GM15510 (cell line): ENCODE measurements around the gene COL5A1.

Experiments
- POLR2A ChIP-seq: IDR thresholded peaks from 3 replicates; pipeline ENCODE4 v1.6.1; 2011; ENCODE audit warnings: borderline replicate concordance; ENCODE audit not compliant: insufficient read length; ENCODE audit errors: extremely low read depth

COL5A1 gene

DNA sequence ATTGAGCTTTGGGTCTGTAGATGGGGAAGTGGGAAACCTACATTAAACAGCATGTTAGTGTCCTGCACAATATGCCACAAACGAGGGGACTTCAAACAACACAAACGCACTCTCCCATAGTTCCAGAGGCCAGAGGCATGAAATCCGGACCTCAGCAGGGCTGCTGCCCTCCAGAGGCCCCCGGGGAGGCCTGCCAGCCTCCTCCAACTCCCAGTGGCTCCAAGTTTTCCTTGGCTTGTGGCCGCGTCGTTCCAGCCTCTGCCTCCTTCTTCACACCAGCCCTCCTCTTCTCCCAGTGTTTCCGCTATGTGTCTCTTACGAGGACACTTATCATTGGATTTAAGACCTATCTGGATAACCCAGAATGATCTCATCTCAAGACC lies 13.3 kb upstream of the COL5A1 start:
- no peak for TF ChIP-seq POLR2A

DNA sequence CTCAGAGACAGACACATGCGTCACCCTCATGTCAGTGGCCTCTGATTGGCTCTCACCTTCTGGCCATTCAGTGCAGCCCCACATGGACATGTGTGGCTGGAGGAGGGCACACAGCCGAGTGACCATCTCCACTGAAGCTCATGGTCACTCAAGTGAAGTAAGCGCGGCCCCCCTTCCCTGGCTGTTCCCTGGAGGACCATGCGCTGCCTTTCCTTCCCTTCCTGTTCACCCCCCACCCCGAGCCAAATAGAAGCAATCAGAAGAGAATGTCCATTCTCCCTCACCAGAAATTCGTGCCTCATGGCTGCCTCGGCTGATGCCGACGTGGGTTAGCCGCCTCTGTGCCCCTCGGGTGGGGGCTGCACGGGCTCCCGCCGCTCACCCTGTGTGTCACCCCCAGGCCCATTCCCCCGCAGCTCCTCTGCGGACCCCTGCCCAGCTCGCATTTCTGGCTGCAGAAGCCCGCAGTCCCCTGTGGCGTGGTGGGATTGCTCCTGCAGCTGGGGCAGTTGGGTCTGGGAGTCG lies 12.5 kb upstream of the COL5A1 start:
- TF ChIP-seq POLR2A = no peak

DNA sequence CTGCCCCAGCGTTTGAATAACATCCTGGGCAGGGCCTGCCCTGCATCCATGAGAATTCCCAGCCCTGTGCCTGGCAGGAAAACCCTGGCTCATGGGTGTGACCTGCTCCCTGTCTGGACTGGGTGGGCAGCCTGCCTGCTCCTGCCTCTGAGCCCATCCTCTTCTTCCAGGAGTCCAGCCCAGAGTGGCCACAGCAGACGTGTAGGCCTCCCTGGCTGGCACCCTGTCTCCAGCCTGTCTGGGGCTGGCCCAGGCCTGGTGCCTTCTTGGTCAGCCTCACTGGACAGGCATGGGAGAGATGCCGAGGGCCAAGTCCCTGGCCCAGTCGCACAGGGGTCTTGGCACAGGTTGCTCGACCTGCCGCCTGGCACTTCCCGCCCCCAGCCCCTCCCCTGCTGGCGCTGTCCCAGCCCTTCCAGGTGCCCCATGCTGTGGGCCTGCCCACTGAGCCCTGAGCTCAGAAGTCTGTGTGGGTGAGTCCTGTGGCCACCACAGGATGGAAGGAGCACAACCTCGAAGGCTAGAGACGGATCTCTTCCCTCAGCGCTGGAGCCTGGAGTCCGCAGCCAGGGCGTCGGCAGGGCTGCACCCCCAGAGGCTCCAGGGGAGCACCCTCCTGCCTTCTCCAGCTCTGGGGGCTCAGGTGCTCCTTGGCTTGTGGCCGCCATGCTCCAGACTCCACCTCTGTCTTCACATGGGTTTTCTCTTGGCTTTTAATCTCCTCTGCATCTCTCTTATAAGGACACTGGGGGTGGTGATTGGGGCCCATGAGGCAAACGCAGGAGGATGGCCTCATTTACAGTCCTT lies 11.8 kb upstream of the COL5A1 start:
- TF ChIP-seq POLR2A = no peak

DNA sequence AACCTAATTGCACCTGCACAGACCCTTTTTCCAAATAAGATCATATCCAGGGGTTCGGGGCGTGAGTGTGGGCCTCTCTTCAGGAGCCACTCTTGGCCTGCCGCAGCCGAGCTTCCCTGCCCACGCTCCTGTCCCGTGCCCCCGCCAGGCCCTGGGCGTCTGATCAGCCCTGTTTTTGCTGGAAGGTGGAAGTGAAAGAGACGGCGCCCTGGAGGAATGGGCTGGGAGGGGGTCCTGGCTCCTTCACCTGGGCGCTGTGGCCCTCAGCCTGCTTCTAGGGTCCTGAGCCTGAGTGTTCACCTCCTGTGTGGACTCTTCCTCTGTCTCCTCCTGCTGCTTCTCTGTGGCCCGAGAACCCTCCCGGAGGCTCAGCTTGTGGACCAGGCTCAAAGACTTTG lies 11.2 kb upstream of the COL5A1 start:
- no peak for TF ChIP-seq POLR2A

DNA sequence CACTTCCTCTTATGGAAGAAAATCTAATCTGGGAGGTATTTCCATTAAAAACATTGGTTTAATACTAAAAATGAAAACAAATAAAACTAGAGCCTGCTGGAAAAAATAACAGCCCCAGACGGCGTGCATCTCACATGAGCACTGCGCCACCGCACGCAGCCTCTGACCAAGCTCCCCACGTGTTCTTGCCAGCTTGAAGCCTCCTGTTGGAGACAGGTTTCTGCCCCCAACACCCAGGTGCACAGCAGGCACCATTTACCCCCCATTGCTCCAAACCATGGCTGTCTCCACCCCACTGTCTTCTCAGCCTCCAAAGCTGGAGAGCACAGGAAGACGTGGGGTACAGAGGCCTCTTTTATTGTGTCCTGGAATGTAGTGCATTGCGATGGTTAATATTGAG lies 10.7 kb upstream of the COL5A1 start:
- no peak for TF ChIP-seq POLR2A

DNA sequence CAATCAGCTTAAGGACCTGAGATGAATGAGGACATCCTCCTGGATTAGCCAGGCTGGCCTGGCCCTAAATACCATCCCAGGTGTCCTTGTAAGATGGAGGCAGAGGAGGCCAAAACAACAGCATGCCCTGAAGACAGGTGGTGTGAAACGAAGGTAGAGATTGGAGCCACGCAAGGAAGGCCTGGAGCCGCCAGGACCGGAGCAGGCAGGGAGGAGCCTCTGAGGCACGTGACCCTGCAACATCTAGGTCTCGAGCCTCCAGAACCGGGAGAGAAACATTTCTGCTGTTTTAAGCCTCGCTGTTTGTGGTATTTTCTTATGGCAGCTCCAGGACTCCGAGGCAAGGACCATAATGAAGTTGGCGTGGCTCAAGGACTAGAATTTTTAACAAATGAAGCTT lies 9.7 kb upstream of the COL5A1 start:
- TF ChIP-seq POLR2A = no peak

DNA sequence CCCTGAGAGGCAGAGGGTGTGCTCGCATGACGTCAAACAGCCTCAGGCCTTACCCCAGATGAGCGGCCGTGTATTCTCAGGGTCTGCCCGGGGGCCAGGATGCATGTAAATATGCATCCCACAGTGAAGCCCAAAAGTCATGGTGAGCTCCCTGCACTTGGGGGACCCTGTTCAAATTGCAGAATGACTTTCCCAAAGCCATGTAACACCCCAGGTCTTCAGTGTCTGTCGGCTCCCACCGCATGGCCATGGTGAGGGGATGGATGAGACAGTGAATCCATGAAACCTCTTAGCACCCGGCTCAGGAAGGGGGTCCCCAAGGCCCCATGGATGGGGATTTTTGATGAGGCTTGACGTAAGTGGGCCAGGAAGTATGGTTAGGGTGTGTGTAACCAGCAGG lies 9.3 kb upstream of the COL5A1 start:
- no peak for TF ChIP-seq POLR2A

DNA sequence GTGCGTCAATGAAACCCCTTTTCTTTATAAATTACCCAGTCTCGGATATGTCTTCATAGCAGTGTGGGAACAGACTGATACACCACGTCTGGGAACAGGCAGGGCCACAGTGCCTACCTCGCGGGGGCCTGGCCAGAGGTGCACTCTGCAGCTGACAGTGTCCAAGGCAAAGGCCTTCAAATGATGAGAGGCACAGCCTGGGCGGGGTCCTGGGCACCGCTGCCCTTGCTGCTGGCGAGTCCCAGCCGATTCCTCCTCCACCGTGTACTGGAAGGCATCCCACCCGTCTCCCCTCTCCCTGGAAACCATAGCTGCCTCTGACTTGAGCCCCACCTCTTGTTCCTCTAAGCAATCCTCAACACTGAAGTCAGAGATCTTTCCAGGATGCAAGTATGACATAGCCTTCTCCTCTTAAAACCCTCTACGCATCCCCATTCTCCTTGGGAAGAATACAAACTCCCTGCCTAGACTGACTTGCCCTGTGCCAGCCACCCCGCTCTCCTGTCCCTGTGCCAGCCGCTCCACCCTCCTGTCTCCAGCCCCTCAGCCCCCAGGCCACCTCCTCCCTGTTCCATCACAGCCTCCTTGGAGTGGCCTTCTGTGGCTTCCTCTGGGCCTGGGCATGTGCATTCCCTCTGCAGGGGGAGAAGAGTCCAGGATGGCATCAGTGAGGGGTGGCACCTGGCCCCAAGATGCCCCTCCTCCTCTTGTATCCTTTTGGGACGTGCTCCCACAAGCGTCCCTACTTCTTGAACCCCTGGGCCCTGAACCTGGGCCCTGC lies 8.1 kb upstream of the COL5A1 start:
- no peak for TF ChIP-seq POLR2A

DNA sequence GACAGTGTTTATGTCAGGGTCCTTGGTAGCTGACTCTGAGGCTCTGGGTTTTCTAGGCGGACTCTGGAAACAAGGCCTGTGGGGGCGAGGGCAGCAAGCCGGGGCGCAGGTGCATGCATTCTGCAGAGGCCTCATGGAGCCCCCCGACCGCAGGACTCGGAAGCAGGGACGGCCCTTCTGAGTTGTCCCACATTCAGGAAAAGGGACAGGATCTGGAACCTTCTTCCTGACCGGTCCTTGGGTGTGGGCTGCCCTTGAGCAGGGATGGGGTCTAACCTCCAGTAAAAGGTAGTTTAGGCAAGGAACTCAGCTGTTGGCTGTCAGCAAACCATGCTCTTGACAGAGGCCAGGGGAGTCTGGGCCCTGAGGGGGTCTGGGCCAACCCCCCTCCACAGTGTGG lies 7.4 kb upstream of the COL5A1 start:
- TF ChIP-seq POLR2A = no peak

GRCh38 chr9:134634667-134635230 lies 6.9 kb upstream of the COL5A1 start:
- no peak for TF ChIP-seq POLR2A

- TF ChIP-seq POLR2A = no peak
These were observed 6.1 kb upstream of the COL5A1 start for GRCh38 chr9:134635351-134636148.

DNA sequence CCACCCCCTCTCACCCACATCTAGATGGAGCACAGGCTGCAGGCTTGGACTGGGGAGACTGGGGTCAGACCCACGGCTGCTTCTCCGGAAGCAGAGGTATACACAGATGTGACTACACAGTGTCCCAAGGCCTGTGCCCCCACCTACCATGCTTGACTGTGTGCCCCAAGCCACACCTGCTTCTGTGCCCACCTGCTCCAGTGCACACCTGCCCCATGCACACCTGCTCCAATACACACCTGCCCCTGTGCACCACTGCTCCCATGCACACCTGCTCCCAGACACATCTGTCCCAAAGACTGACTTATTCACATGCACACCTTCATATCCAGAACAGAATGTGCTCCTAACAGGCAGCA lies 5.5 kb upstream of the COL5A1 start:
- TF ChIP-seq POLR2A = no peak

DNA sequence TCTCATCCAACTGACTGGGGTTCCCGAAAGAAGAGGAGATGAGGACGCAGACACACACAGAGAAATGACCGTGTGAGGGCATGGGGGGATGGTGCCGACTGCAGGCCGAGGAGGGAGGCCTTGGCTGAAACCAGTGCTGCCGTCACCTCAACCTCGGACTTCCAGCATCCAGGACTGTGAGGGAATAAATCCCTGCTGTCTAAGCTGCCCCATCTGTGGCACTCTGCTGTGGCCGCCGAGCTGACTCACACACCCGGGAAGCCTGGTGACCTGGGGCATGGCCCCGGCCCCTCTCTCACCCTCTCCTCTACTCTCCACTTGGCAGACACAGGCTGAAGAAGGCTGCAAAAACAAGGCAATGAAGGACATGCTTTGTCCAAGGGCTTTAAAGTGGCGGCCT lies 4.4 kb upstream of the COL5A1 start:
- TF ChIP-seq POLR2A = no peak

DNA sequence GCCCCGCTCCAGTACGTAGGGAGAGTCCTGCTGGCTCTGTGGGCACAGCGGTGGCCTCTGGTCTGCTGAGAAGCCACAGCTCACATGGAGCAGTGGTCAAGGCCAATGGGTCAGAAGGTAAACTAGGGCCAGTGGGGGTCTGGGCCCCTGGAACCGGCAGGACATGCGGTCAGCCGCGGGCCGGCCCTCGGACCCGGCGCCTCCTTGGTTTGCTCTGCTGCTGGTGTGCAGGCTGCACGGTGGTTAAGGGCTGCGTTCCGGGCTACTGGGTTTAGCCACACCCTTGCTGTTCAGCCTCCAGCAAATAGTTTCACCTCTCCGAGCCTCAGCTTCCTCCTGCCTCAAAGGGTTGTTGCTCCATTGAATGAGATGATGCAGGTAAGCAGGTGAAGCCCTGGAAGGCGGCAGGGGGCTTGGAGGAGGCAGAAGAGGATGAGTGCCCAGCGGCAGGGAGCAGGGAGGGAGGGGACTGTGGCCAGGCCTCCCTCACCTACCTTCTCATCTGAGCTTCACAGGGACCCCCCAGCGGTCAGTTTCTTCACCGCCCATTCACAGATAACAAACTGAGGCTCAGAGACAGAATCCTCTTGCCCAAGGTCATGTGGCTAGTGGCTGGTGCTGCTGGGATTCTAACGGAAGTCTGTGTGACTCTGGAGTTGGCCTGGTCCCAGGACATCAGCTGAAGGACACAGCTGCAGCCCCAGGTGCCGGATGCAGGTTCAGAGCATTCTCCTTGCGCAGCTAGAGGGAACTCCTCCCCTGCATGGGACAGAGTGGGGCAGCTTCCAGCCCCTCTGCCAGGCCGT lies 3.7 kb upstream of the COL5A1 start:
- TF ChIP-seq POLR2A = no peak
